Mesenchymal stem cell (in vitro differentiated cells and primary cell): ENCODE data around the gene ICA1.

ENCODE experiments used
- DNase-seq: peaks from one replicate; pipeline ENCODE4 v3.0.0-alpha.2; 2013
- H2AFZ ChIP-seq: one replicate; pipeline ENCODE4 v1.6.1; 2013; ENCODE audit warnings: low read depth, mild to moderate bottlenecking, control low read depth, inconsistent platforms, low read length, moderate library complexity
- H2AK5ac ChIP-seq: 2 replicates; pipeline ENCODE4 v1.6.1; 2013; ENCODE audit warnings: low read length, moderate library complexity, mild to moderate bottlenecking, inconsistent platforms; ENCODE audit not compliant: severe bottlenecking
- H2BK120ac ChIP-seq: one replicate; pipeline ENCODE4 v1.6.1; 2013; ENCODE audit warnings: low read depth, mild to moderate bottlenecking, inconsistent platforms, low read length, moderate library complexity
- H2BK12ac ChIP-seq, 2 experiments: one replicate each; pipeline ENCODE4 v1.6.1; 2013; ENCODE audit warnings: inconsistent platforms in 2 of 2, low read length in 2 of 2, mild to moderate bottlenecking in 2 of 2, moderate library complexity in 2 of 2, control low read depth in 1 of 2
- H2BK15ac ChIP-seq: one replicate; pipeline ENCODE4 v1.6.1; 2013; ENCODE audit warnings: mild to moderate bottlenecking, low read depth, inconsistent platforms; ENCODE audit not compliant: poor library complexity, severe bottlenecking
- H2BK5ac ChIP-seq: 2 replicates; pipeline ENCODE4 v1.6.1; 2013; ENCODE audit warnings: low read depth, mild to moderate bottlenecking, low read length, control low read depth, inconsistent platforms; ENCODE audit not compliant: poor library complexity, severe bottlenecking
- H3K14ac ChIP-seq, 2 experiments: one replicate each; pipeline ENCODE4 v1.6.1; 2013; ENCODE audit warnings: inconsistent platforms in 2 of 2, low read length in 2 of 2, control low read depth in 1 of 2, mild to moderate bottlenecking in 1 of 2, moderate library complexity in 1 of 2
- H3K18ac ChIP-seq, 2 experiments: one replicate each; pipeline ENCODE4 v1.6.1; 2013; ENCODE audit warnings: inconsistent platforms in 2 of 2, low read length in 2 of 2, control low read depth in 1 of 2, low read depth in 1 of 2, mild to moderate bottlenecking in 1 of 2
- H3K23ac ChIP-seq, 2 experiments: one replicate each; pipeline ENCODE4 v1.6.1; 2013; ENCODE audit warnings: inconsistent platforms in 2 of 2, low read length in 2 of 2, mild to moderate bottlenecking in 2 of 2, moderate library complexity in 2 of 2, control low read depth in 1 of 2
- H3K27ac ChIP-seq: 2 replicates; pipeline ENCODE4 v1.5.1; 2013; ENCODE audit warnings: mild to moderate bottlenecking, moderate library complexity, low read length, control low read depth, inconsistent platforms; ENCODE audit not compliant: poor library complexity, severe bottlenecking
- H3K27me3 ChIP-seq, 2 experiments: 2 replicates each; pipeline versions ENCODE4 v1.6.1 to v1.7.0; 2013; ENCODE audit warnings: low read length in 2 of 2, mild to moderate bottlenecking in 2 of 2, moderate library complexity in 2 of 2, control low read depth in 1 of 2, inconsistent platforms in 1 of 2; ENCODE audit not compliant: control insufficient read depth in 1 of 2, insufficient read depth in 1 of 2
- H3K36me3 ChIP-seq, 2 experiments: 2 replicates each; pipeline versions ENCODE4 v1.6.1 to v1.7.0; 2013; ENCODE audit warnings: low read length in 2 of 2, control low read depth in 1 of 2, inconsistent platforms in 1 of 2, low read depth in 1 of 2, mild to moderate bottlenecking in 1 of 2; ENCODE audit not compliant: insufficient read depth in 2 of 2, control insufficient read depth in 1 of 2
- H3K4ac ChIP-seq, 2 experiments: one replicate each; pipeline ENCODE4 v1.6.1; 2013; ENCODE audit warnings: inconsistent platforms in 2 of 2, low read length in 2 of 2, mild to moderate bottlenecking in 2 of 2, moderate library complexity in 2 of 2, control low read depth in 1 of 2, low read depth in 1 of 2
- H3K4me1 ChIP-seq: 2 replicates; pipeline ENCODE4 v1.6.1; 2013; ENCODE audit warnings: low read depth, low read length, control low read depth; ENCODE audit not compliant: control insufficient read depth, insufficient read depth
- H3K4me2 ChIP-seq: 2 replicates; pipeline ENCODE4 v1.6.1; 2013; ENCODE audit warnings: low read length, mild to moderate bottlenecking, inconsistent platforms; ENCODE audit not compliant: poor library complexity, severe bottlenecking
- H3K4me3 ChIP-seq, 2 experiments: 2 replicates each; pipeline versions ENCODE4 v1.5.1 to v1.7.0; 2013; ENCODE audit warnings: low read length in 2 of 2, mild to moderate bottlenecking in 2 of 2, control low read depth in 1 of 2, low read depth in 1 of 2; ENCODE audit not compliant: insufficient read depth in 1 of 2
- H3K79me1 ChIP-seq: replicated peaks from 2 replicates; pipeline ENCODE4 v1.6.1; 2013; ENCODE audit warnings: mild to moderate bottlenecking, control low read depth, low read length, inconsistent platforms; ENCODE audit not compliant: poor library complexity, severe bottlenecking
- H3K9ac ChIP-seq: 2 replicates; pipeline ENCODE4 v1.7.0; 2013; ENCODE audit warnings: mild to moderate bottlenecking, low read length, moderate library complexity
- H3K9me3 ChIP-seq: 2 replicates; pipeline ENCODE4 v1.7.0; 2013; ENCODE audit warnings: mild to moderate bottlenecking, low read length; ENCODE audit not compliant: control insufficient read depth
- H4K8ac ChIP-seq: one replicate; pipeline ENCODE4 v1.6.1; 2013; ENCODE audit warnings: inconsistent platforms, mild to moderate bottlenecking, low read length, moderate library complexity
- H4K91ac ChIP-seq: one replicate; pipeline ENCODE4 v1.6.1; 2013; ENCODE audit warnings: mild to moderate bottlenecking, low read length, inconsistent platforms
- WGBS: methylation state at CpG from one replicate; pipeline ENCODE4 v1.1.7; 2013; ENCODE audit warnings: mixed read lengths; 5-methylcytosine and 5-hydroxymethylcytosine counted together

The ICA1 gene

DNA sequence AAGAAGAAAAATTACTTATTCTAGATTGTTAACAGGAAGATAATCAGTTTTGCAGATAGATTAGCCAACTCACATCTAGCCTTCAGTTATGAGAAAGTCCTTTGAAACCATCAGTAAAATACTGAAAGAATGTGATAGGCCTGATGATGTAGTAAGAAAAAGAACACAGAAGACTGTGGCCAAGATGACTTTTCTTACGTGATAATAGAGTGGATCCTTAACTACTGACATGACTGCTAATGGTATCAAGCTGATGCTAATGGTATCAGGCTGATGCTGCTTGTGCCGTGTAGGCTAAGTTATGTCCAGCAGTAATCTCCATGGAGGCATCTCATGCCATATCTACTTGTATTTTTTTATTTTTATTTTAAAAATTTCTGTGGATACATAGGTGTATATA, 179.2 kb downstream of the ICA1 start:
- Histone ChIP-seq H4K8ac (no peak overlapping the region), H3K18ac (no peak overlapping the region), H2BK5ac (no peak overlapping the region), H3K4ac (no peak overlapping the region), H2BK120ac (no peak overlapping the region), H3K14ac (no peak overlapping the region), H3K4me3 (no peak overlapping the region), H3K4me1 (no peaks in the 10 kb centered on the region), H3K23ac (no peak overlapping the region), H2BK15ac (no peak overlapping the region), H3K9me3 (no peaks in the 10 kb centered on the region), H3K4me2 (no peak overlapping the region), H3K79me1 (peaks cover 4% of the 10 kb centered on the region), H2AK5ac (no peak overlapping the region), H3K27me3 (no peaks in the 10 kb centered on the region), H3K27ac (no peak overlapping the region), H3K36me3 (peaks cover 0 to 4% of the 10 kb centered on the region in 2 experiments), H2BK12ac (no peak overlapping the region), H3K9ac (no peak overlapping the region), H4K91ac (no peak overlapping the region), H2AFZ (no peak overlapping the region)
- WGBS, result 100% methylated on average over 2 of the region's 2 CpGs
- DNase-seq, result no peak

- Histone ChIP-seq H2BK12ac (no peak overlapping the region), H4K91ac (no peak overlapping the region), H3K18ac (no peak overlapping the region), H3K27ac (no peak overlapping the region), H3K14ac (no peak overlapping the region), H2AK5ac (no peak overlapping the region), H2BK5ac (no peak overlapping the region), H2BK120ac (no peak overlapping the region), H3K23ac (no peak overlapping the region), H2BK15ac (no peak overlapping the region), H3K4me1 (no peaks in the 10 kb centered on the region), H3K4me2 (no peak overlapping the region), H3K27me3 (no peaks in the 10 kb centered on the region), H3K4me3 (no peak overlapping the region), H3K79me1 (peaks cover 7% of the 10 kb centered on the region), H3K9ac (no peak overlapping the region), H3K36me3 (no peaks in the 10 kb centered on the region), H3K9me3 (no peaks in the 10 kb centered on the region), H4K8ac (no peak overlapping the region), H2AFZ (no peak overlapping the region), H3K4ac (no peak overlapping the region)
- DNase-seq, result no peak
These were observed 183.5 kb downstream of the ICA1 start for GRCh38 chr7:8078418-8078817.

GRCh38 chr7:8070451-8071180, 191.4 kb downstream of the ICA1 start:
- Histone ChIP-seq H3K9me3 (no peaks in the 10 kb centered on the region), H2BK15ac (no peak overlapping the region), H3K4me3 (no peak overlapping the region), H3K4me2 (no peak overlapping the region), H2BK12ac (no peak overlapping the region), H2AK5ac (peak overlapping the region; percentile 73), H3K79me1 (peaks cover 16% of the 10 kb centered on the region), H2BK120ac (no peak overlapping the region), H3K36me3 (peaks cover 6 to 9% of the 10 kb centered on the region in 2 experiments), H3K18ac (no peak overlapping the region), H2AFZ (no peak overlapping the region), H3K23ac (no peak overlapping the region), H3K9ac (no peak overlapping the region), H4K91ac (no peak overlapping the region), H2BK5ac (no peak overlapping the region), H3K27ac (no peak overlapping the region), H3K4ac (no peak overlapping the region), H3K14ac (no peak overlapping the region), H4K8ac (peak overlapping the region; percentile 37), H3K27me3 (no peaks in the 10 kb centered on the region), H3K4me1 (peaks cover 3% of the 10 kb centered on the region)
- WGBS, result 93% methylated on average over 8 of the region's 9 CpGs
- DNase-seq, result no peak

GRCh38 chr7:8068892-8069686, 192.9 kb downstream of the ICA1 start:
- Histone ChIP-seq H2BK12ac (no peak overlapping the region), H3K27me3 (no peaks in the 10 kb centered on the region), H2AFZ (no peak overlapping the region), H3K23ac (no peak overlapping the region), H3K18ac (peak overlapping the region in 1 of 2 experiments; percentile 12), H3K4ac (peak overlapping the region in 1 of 2 experiments; percentile 41), H3K79me1 (peaks cover 12% of the 10 kb centered on the region), H2BK5ac (no peak overlapping the region), H4K8ac (peak overlapping the region; percentile 24), H2BK120ac (no peak overlapping the region), H3K9ac (no peak overlapping the region), H3K4me3 (no peak overlapping the region), H2BK15ac (peak overlapping the region; percentile 77), H2AK5ac (peak overlapping the region; percentile 25), H3K27ac (no peak overlapping the region), H3K9me3 (no peaks in the 10 kb centered on the region), H4K91ac (no peak overlapping the region), H3K36me3 (peaks cover 6 to 9% of the 10 kb centered on the region in 2 experiments), H3K14ac (peak overlapping the region in 1 of 2 experiments; percentile 48), H3K4me2 (no peak overlapping the region), H3K4me1 (peaks cover 6% of the 10 kb centered on the region)
- WGBS, result 94% methylated on average over 11 of the region's 12 CpGs
- no peak for DNase-seq
